CD4-positive, alpha-beta T cell (primary cell): ENCODE data around the gene CRCP. TPM values are rescaled to one million over a fixed set of nuclear protein-coding genes. Genes with fewer than 3 reads are reported as not detected.
A peak's percentile ranks its signal among the peaks of the same experiment; 100 is the strongest.
"Not testable (repeated sequence)": the region's sequence is repeated elsewhere in the genome, so short reads cannot be mapped to it uniquely, and the experiment has no call there.

Source experiments
- ATAC-seq: fragments of 200-7000 bp; cut with Tn5 transposase; one replicate; pipeline ENCODE4 v1.10.0; 2022; ENCODE audit warnings: mild to moderate bottlenecking; ENCODE audit not compliant: poor library complexity
- CTCF ChIA-PET: fragments of 350-600 bp; sonication (Branson Sonifier 250); formaldehyde crosslinking; loops from one replicate; lab custom pipeline; 2021; ENCODE audit warnings: antibody characterized with exemption, inconsistent platforms; lab: Charles Lee
- POLR2A ChIA-PET: fragments of 350-600 bp; sonication (Branson Sonifier 250); formaldehyde crosslinking; loops from one replicate; lab custom pipeline; 2021; ENCODE audit warnings: antibody characterized with exemption, inconsistent platforms; lab: Charles Lee
- DNase-seq, 14 experiments: peaks; one replicate each; pipeline ENCODE4 v3.0.0-alpha.2; 2013 to 2020; ENCODE audit warnings: mixed read lengths in 2 of 14
- H3K27ac ChIP-seq, 2 donors: one replicate each; pipeline versions ENCODE4 v1.5.1 to v1.7.0; 2013; ENCODE audit warnings: low read length in 2 of 2, low read depth in 1 of 2, mild to moderate bottlenecking in 1 of 2
- H3K27me3 ChIP-seq, 2 experiments: 1 replicate in 1 of 2; 2 replicates in 1 of 2; pipeline versions ENCODE4 v1.6.1 to v1.7.0; 2013; ENCODE audit warnings: low read length in 2 of 2, control low read depth in 1 of 2, mild to moderate bottlenecking in 1 of 2, moderate library complexity in 1 of 2; ENCODE audit not compliant: insufficient read depth in 2 of 2, control insufficient read depth in 1 of 2
- H3K36me3 ChIP-seq: one replicate; pipeline ENCODE4 v1.6.1; 2013; ENCODE audit warnings: low read length, control low read depth; ENCODE audit not compliant: insufficient read depth
- H3K4me1 ChIP-seq: one replicate; pipeline ENCODE4 v1.6.1; 2013; ENCODE audit warnings: low read length, control low read depth; ENCODE audit not compliant: insufficient read depth
- H3K4me3 ChIP-seq: one replicate; pipeline ENCODE4 v1.5.1; 2013; ENCODE audit warnings: mild to moderate bottlenecking, low read length, moderate library complexity
- H3K9me3 ChIP-seq, 2 experiments: 1 replicate in 1 of 2; 2 replicates in 1 of 2; pipeline versions ENCODE4 v1.6.1 to v1.7.0; 2013; ENCODE audit warnings: low read length in 2 of 2, mild to moderate bottlenecking in 2 of 2, control low read depth in 1 of 2, moderate library complexity in 1 of 2; ENCODE audit not compliant: control insufficient read depth in 1 of 2, insufficient read depth in 1 of 2
- H3K27ac Mint-ChIP-seq: one replicate; pipeline ENCODE4 v1.8.0; 2020; ENCODE audit warnings: mixed read lengths
- H3K27me3 Mint-ChIP-seq: one replicate; pipeline ENCODE4 v1.8.0; 2021; ENCODE audit warnings: mixed read lengths
- H3K36me3 Mint-ChIP-seq: one replicate; pipeline ENCODE4 v1.8.0; 2021; ENCODE audit warnings: low read depth, mixed read lengths
- H3K4me1 Mint-ChIP-seq: one replicate; pipeline ENCODE4 v1.8.0; 2021; ENCODE audit warnings: low read depth, mixed read lengths
- H3K4me3 Mint-ChIP-seq: one replicate; pipeline ENCODE4 v1.8.0; 2020; ENCODE audit warnings: mild to moderate bottlenecking, mixed read lengths
- H3K9me3 Mint-ChIP-seq: one replicate; pipeline ENCODE4 v1.8.0; 2020; ENCODE audit warnings: mixed read lengths
- CTCF ChIP-seq: fragments of 200-600 bp; IDR thresholded peaks from one replicate; pipeline ENCODE4 v1.8.0; 2022; ENCODE audit warnings: antibody characterized with exemption, mild to moderate bottlenecking
- intact Hi-C, 2 experiments: fragments of 100-400 bp; cut with DNase I in 1 of 2; cut with micrococcal nuclease in 1 of 2; formaldehyde crosslinking; loops; one replicate each; pipeline versions ENCODE4 v1.15.1 to v1.9.0; 2023 to 2025; cut with DNase I, micrococcal nuclease
- total RNA-seq, 174 experiments: library from RNA in 2 of 174; stranded (reverse) in 2 of 174; gene quantifications; one replicate each; pipeline ENCODE4 v1.2.3 and lab custom pipeline; 2021 to 2026

CRCP gene
- total RNA-seq, 2 experiments from 2014 or later: 29.2 to 29.4 TPM

GRCh38 chr7:66118603-66119002 lies 4.0 kb downstream of the CRCP start:
- Mint-ChIP-seq H3K27ac (peak overlapping the region; percentile 54), H3K36me3 (peaks cover 21% of the 10 kb centered on the region), H3K4me1 (peaks cover 66% of the 10 kb centered on the region), H3K27me3 (no peaks in the 10 kb centered on the region), H3K4me3 (peak overlapping the region; percentile 52), H3K9me3 (no peaks in the 10 kb centered on the region)
- no peak for TF ChIP-seq CTCF
- ChIA-PET POLR2A (no interaction called here), CTCF (no interaction called here)
- Histone ChIP-seq H3K9me3 (no peaks in the 10 kb centered on the region), H3K4me1 (peaks cover 47% of the 10 kb centered on the region), H3K4me3 (no peak overlapping the region), H3K27ac (no peak overlapping the region), H3K36me3 (peaks cover 19% of the 10 kb centered on the region), H3K27me3 (no peaks in the 10 kb centered on the region)
- intact Hi-C loops: loop anchor here (5.0 to 10.0 kb wide), 7 partner anchors 86 to 1186 kb away; partner anchors contain the start of genes TPST1 (in 2 of the 2), GUSB (in 1 of the 2) and VKORC1L1 (in 1 of the 2)
- no peak for DNase-seq
- no peak for ATAC-seq

- intact Hi-C loops: loop anchor here (5.0 to 10.0 kb wide), 7 partner anchors 85 to 1185 kb away; partner anchors contain the start of genes TPST1 (in 2 of the 2), GUSB (in 1 of the 2) and VKORC1L1 (in 1 of the 2)
- no peak for TF ChIP-seq CTCF
- ChIA-PET POLR2A (no interaction called here), CTCF (no interaction called here)
- no peak overlapping the region for H3K4me3 ChIP-seq
- Mint-ChIP-seq H3K36me3 (peaks cover 21% of the 10 kb centered on the region), H3K4me3 (peak overlapping the region; percentile 25), H3K27ac (peak overlapping the region; percentile 54), H3K4me1 (peaks cover 68% of the 10 kb centered on the region), H3K9me3 (no peaks in the 10 kb centered on the region), H3K27me3 (no peaks in the 10 kb centered on the region)
- H3K4me1 ChIP-seq: peaks cover 41% of the 10 kb centered on the region
- ATAC-seq (no peak), DNase-seq (no peak)
- peaks cover 19% of the 10 kb centered on the region for H3K36me3 ChIP-seq
- no peaks in the 10 kb centered on the region for H3K9me3 ChIP-seq
- no peaks in the 10 kb centered on the region for H3K27me3 ChIP-seq
- H3K27ac ChIP-seq: no peak overlapping the region
Measured at GRCh38 chr7:66119245-66119850, 4.7 kb downstream of the CRCP start.

GRCh38 chr7:66123175-66123528 lies 8.5 kb downstream of the CRCP start:
- Histone ChIP-seq H3K27ac (no peak overlapping the region), H3K4me1 (peaks cover 12% of the 10 kb centered on the region), H3K36me3 (peaks cover 15% of the 10 kb centered on the region), H3K4me3 (no peak overlapping the region), H3K27me3 (no peaks in the 10 kb centered on the region), H3K9me3 (no peaks in the 10 kb centered on the region)
- ATAC-seq (no peak), DNase-seq (no peak)
- Mint-ChIP-seq H3K4me1 (peaks cover 70% of the 10 kb centered on the region), H3K9me3 (no peaks in the 10 kb centered on the region), H3K27me3 (no peaks in the 10 kb centered on the region), H3K27ac (no peak overlapping the region), H3K4me3 (no peak overlapping the region), H3K36me3 (peaks cover 26% of the 10 kb centered on the region)
- POLR2A ChIA-PET: interaction anchor here (1.3 kb wide), 1 partner anchor 9 kb away, joined by 7 read pairs; the partner anchor contains the start of gene CRCP
- intact Hi-C loops: no loop called here
- TF ChIP-seq CTCF: no peak
- CTCF ChIA-PET: interaction anchor here (0.6 to 0.9 kb wide), 3 partner anchors 15 to 291 kb away, joined by 3 read pairs; no protein-coding TSS in a partner anchor

GRCh38 chr7:66124569-66124861 lies 9.9 kb downstream of the CRCP start:
- H3K9me3 Mint-ChIP-seq, H3K27me3 ChIP-seq, CTCF ChIA-PET, H3K4me3 Mint-ChIP-seq, POLR2A ChIA-PET, H3K4me1 ChIP-seq, H3K27me3 Mint-ChIP-seq, intact Hi-C loops, H3K9me3 ChIP-seq, DNase-seq, ATAC-seq, H3K27ac ChIP-seq, H3K4me3 ChIP-seq, H3K36me3 ChIP-seq: not testable (repeated sequence)
- peak overlapping the region; percentile 59 for H3K27ac Mint-ChIP-seq
- H3K36me3 Mint-ChIP-seq: peaks cover 14% of the 10 kb centered on the region
- peaks cover 56% of the 10 kb centered on the region for H3K4me1 Mint-ChIP-seq
